Measurements from ENCODE around the gene KIF21A. TPM values are rescaled to one million over a fixed set of nuclear protein-coding genes. Genes with fewer than 3 reads are reported as not detected.

The KIF21A gene
- polyA plus RNA-seq, 1 of the 3 experiments (the other 2 are of a cell fraction), result 3.6 TPM

- Histone ChIP-seq H2AFZ (ENCODE audit: low read depth) (no peak overlapping the region), H3K9me3 (no peaks in the 10 kb centered on the region), H3K79me2 (ENCODE audit: insufficient read depth) (no peaks in the 10 kb centered on the region), H3K27me3 (ENCODE audit: insufficient read depth) (no peaks in the 10 kb centered on the region), H4K20me1 (ENCODE audit: insufficient read depth) (no peaks in the 10 kb centered on the region), H3K9me2 (no peaks in the 10 kb centered on the region), H3F3A (replicated peaks; ENCODE audit: insufficient read depth) (no peaks in the 10 kb centered on the region), H3K9ac (no peak overlapping the region), H3K4me1 (ENCODE audit: control insufficient read depth in 1 of 2, insufficient read depth in 2 of 2, low read depth in 1 of 2, low read length in 1 of 2) (no peaks in the 10 kb centered on the region), H3K36me3 (replicated peaks in 1 of 2; ENCODE audit: control insufficient read depth in 1 of 2, insufficient read depth in 2 of 2, low read length in 1 of 2) (no peaks in the 10 kb centered on the region), H3K27ac (ENCODE audit: low read depth in 2 of 2, low read length in 1 of 2) (no peak overlapping the region), H3K4me3 (ENCODE audit: low read depth in 2 of 2, low read length in 1 of 2) (no peak overlapping the region), H3K4me2 (no peak overlapping the region)
- no peak for DNase-seq
- no peak for TF ChIP-seq MAX (IDR thresholded peaks at IDR 0.05; ENCODE audit: low read depth)
- TF ChIP-seq TAF1 (IDR thresholded peaks at IDR 0.05; ENCODE audit: borderline replicate concordance, low read depth, low read length), result no peak
- no peak for TF ChIP-seq USF2 (IDR thresholded peaks at IDR 0.05; ENCODE audit: borderline replicate concordance, low read depth, low read length)
- TF ChIP-seq ZBTB33 (IDR thresholded peaks at IDR 0.05; ENCODE audit: borderline replicate concordance, low read depth), result no peak
- TF ChIP-seq PBX3 (IDR thresholded peaks at IDR 0.05), result no peak
- TF ChIP-seq GATA2 (CRISPR knock-in tag; IDR thresholded peaks at IDR 0.05), result no peak
- TF ChIP-seq REST (IDR thresholded peaks at IDR 0.05; ENCODE audit: low read depth, low read length), result no peak
- no peak for TF ChIP-seq SMC3 (IDR thresholded peaks at IDR 0.05; ENCODE audit: low read depth, low read length)
- no peak for TF ChIP-seq RAD21 (IDR thresholded peaks at IDR 0.05; ENCODE audit: low read length)
- TF ChIP-seq EP300 (IDR thresholded peaks at IDR 0.05; ENCODE audit: borderline replicate concordance in 1 of 2, low read depth in 1 of 2, low read length in 1 of 2), result no peak
- no peak for TF ChIP-seq TEAD4 (IDR thresholded peaks at IDR 0.05; ENCODE audit: borderline replicate concordance, insufficient read depth)
- no peak for TF ChIP-seq RXRA (IDR thresholded peaks at IDR 0.05; ENCODE audit: borderline replicate concordance, low read depth)
- TF ChIP-seq ELF1 (IDR thresholded peaks at IDR 0.05), result no peak
- TF ChIP-seq RFX5 (IDR thresholded peaks at IDR 0.05; ENCODE audit: low read length), result no peak
- TF ChIP-seq SIN3A (IDR thresholded peaks at IDR 0.05; ENCODE audit: borderline replicate concordance, low read depth, low read length), result no peak
- no peak for TF ChIP-seq NFIC (IDR thresholded peaks at IDR 0.05; ENCODE audit: borderline replicate concordance)
- no peak for TF ChIP-seq IRF3 (IDR thresholded peaks at IDR 0.05; ENCODE audit: low read depth, low read length)
- TF ChIP-seq USF1 (IDR thresholded peaks at IDR 0.05; ENCODE audit: borderline replicate concordance, low read depth), result no peak
- WGBS (ENCODE audit: low lambda C conversion rate), result 16% methylated on average over 1 of the region's 1 CpG
- ChIA-PET POLR2A (no interaction called here), CTCF (no interaction called here)
These were observed 190.3 kb downstream of the KIF21A start for GRCh38 chr12:39252628-39253027.

All from SK-N-SH (cell line).